Fibroblast of upper back skin (primary cell): ENCODE data around the gene CAST.
"Not testable (repeated sequence)": the region's sequence is repeated elsewhere in the genome, so short reads cannot be mapped to it uniquely, and the experiment has no call there.

Experiments used
- DNase-seq: peaks from one replicate; pipeline ENCODE4 v3.0.0-alpha.2; 2013

CAST gene, protein sequence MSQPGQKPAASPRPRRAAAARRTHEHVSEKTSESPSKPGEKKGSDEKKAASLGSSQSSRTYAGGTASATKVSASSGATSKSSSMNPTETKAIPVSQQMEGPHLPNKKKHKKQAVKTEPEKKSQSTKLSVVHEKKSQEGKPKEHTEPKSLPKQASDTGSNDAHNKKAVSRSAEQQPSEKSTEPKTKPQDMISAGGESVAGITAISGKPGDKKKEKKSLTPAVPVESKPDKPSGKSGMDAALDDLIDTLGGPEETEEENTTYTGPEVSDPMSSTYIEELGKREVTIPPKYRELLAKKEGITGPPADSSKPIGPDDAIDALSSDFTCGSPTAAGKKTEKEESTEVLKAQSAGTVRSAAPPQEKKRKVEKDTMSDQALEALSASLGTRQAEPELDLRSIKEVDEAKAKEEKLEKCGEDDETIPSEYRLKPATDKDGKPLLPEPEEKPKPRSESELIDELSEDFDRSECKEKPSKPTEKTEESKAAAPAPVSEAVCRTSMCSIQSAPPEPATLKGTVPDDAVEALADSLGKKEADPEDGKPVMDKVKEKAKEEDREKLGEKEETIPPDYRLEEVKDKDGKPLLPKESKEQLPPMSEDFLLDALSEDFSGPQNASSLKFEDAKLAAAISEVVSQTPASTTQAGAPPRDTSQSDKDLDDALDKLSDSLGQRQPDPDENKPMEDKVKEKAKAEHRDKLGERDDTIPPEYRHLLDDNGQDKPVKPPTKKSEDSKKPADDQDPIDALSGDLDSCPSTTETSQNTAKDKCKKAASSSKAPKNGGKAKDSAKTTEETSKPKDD

DNA sequence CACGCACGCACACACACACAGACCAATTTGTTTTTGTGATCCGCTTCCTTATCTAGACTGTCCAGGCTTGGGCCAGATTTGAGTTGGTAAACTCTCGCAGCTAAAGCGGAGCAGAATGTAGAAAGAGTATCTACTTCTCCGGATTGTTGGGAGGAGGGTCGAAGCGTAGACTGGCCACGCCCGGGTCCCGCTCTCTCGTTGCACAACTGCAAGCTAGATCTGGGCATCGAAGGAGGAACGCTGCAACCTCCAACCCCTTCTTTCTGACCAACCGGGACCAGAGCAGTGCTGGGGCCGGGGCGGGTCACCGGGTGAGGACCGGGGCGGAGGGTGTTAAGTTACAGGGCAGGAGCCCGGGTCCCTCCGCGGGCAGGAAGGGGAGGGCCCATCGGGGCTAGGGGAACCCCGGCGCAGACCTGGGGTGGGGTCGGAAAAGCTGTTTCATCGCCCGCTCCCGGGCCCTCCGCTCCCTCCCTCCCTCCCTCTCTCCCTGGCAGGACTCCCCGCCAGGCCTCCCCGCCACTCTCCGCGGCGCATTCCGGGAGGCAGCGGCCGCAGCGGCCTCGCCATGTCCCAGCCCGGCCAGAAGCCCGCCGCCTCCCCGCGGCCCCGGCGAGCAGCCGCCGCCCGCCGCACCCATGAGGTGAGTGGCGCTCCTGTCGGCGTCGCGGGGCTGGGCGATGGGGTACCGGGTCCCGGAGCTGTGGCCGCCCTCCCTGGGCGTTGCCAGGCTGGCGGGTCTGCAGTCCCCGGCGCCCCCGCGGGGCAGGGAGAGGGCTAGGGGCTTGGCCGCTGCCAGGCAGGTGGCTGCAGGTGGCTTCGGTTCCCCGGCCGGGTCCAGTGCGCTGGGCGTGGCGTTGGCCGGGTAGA is at the start of gene CAST:
Gene CAST (plus strand): TSS at position 522 of the 870 bp plus-strand sequence. CDS start 47 bp downstream, at position 569.
- peak; percentile 80 for DNase-seq

DNA sequence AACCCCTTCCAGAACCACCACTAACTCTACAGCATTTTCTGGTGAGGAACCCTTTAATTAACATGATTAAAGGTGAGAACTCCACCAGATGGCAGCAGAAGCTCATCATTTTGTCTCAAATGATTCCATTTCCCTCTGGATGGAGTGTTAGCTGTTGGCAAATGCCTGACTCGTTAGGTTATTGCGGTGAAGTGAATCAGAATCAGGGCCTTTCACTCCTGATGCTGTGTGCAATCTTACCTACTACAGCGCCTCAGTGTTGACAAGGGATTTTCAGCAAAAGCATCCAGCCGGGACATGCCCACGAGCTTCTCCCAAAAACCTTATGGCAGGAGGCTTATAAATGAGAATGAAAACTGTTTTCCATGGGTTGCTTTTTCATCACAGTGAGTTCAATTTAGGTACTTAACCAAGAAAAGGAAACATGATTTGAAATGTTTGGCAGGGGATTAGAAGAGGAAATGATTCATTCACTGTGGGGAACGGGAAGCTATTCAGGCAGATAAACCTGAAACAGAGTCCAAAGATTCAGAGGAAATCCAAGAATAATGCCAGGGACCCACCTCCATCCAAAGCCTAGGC is 48.0 kb upstream of the CAST start:
- DNase-seq: peak; percentile 94

DNA sequence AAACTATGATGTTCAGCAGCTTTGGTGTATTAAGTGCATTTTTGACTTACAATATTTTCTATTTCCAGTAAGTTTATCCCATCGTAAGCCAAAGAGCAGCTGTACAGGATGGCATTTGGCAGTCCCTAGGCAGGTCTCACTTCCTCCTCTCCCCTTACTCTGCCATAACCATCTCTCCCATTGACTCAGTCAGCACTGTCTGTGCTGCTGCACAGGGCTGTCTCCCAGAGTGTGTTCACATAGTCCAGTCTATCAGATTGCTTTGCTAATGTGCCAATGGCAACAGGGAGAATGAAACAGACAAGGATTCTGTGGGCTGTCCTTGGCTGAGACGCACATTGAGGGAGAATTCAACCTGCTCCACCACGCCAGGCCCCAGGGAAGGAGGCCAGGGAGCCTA is 47.0 kb upstream of the CAST start:
- DNase-seq: no peak

DNA sequence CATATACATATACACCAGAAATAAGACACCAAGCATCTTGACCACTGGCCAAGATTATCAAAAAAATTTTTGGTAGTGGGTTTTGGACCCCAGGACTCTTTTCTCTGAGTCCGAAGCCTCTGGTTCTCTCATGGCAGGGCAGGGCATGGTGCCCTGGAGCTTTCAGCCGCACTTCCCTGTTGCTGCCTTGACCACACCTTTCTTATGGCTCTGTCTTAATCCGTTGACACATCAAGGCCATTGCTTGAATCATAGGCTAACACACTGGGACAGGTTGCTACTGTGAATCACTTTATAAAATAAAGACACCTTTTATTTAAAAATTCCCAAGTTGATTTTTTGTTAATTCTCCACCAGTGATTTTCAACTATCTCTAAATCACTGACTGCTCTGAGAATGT is 45.4 kb upstream of the CAST start:
- no peak for DNase-seq

DNA sequence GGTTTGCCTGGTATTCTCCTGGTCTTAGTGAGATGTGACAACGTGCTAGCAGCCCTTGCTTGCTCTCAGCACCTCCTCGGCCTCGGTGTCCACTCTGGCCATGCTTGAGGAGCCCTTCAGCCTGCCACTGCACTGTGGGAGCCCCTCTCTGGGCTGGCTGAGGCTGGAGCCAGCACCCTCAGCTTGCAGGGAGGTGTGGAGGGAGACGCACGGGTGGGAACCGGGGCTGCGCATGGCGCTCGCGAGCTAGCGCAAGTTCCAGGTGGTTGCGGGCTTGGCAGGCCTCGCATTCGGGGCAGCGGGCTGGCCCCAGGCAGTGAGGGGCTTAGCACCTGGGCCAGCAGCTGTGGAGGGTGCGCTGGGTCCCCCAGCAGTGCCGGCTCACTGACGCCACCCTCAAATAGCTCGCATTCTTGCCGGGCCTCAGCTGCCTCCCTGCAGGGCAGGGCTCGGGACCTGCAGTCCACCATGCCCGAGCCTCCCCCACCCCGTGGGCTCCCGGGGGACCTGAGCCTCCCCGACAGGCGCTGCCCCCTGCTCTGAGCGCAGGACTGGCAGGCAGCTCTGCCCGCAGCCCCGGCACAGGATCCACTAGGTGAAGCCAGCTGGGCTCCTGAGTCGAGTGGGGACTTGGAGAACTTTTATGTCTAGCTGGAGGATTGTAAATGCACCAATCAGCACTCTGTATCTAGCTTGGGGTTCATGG is 43.7 kb upstream of the CAST start:
- not testable (repeated sequence) for DNase-seq

DNA sequence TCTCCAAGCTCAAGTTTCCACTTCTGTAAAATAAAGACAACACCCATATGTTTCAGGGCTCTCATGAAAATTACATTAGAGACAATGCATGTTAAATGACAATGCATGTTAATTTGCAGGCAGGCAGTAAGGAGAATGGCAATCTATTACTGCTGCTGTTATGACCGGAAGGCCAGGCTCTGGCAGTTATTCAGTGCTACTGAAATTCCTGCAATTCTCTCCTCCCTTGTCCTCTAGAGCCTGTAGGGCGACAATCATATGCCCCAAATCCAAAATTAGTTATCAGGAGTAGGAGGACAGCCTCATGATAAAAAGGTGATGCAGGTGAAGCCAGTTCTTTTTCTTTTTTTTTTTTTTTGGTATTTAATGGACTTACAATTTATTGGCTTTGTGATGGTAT is 42.2 kb upstream of the CAST start:
- DNase-seq: no peak

DNA sequence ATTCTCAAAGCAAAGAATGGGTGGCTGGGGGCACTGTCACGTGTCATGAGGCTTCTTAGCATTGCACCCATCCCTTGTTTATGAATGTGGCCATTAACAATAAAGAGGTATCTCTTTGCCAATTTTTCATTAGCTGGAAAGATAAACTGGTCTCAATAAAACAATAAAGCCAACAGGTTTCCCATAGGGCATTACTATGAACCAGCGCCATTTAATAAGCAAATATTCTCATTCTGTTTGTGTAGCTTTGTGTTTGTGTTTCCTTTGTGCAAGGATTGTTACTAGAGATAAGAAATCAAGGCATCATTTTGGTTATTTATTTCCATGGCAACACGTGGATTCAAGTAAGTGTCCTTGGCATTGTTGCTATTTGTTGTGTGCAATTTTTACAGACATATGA is 37.6 kb upstream of the CAST start:
- DNase-seq: no peak

DNA sequence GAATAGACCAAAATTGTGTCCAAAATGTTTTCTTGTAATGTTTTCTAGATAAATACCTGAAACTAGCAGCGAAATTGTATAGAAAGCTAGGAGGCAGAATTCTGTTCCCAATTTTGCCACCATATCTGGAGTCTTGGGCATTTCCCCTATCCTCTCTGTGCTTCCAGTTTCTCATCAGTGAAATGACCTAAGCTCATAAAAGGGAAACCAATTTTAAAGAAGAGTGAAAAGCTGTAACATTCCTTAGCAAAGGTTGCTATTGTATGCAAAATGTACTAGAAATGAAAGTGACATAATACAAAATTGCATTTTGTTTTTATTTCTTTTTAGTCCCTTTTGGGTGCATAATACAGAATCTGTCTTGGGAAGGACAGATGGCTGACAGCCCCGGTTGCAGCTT is 36.8 kb upstream of the CAST start:
- DNase-seq: no peak

DNA sequence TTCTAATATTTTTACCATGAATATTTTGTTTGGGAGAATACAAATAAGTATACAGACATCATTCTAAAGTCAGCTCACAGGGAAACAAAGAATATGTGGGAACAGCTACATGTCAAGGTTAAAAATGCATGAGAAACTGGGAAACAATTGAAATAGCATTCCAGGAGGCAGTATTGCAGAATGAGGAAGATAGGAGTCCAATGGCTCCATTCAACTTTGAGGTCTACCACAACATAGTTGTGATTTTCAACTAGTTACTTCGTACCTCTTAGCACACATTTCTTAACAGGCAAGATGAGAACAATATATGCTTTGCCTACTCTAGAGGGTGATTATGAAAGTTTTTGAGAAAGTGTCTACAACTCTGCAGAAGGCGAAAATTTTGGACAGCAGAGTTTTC is 35.2 kb upstream of the CAST start:
- peak; percentile 95 for DNase-seq

DNA sequence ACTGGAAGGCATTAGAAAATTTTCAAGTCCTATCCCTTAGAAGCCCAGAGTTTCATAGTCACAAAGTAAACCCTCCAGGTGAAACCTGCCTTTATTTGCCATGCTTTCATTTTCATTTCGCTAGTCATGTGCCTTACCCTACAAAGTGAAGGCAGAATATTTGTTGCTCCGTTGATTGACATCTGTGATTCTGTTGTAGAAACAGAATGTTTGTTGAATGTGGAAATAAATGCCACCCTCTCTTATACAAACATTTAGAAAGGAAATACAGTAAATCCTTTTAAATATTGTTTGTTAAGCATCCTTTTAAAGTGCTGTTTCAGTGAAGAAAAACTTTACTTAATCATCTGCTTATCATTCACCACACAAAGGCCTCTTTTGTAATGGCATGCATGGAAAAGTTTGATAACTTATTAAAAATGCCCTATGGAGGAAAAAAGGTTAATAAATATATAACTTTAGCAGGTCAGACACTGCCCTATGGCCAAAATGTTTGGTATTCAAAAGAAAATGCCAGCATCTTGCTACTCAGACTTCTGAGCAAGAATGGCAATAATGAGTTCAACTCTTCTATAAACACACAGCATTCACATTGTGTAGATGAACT is 34.3 kb upstream of the CAST start:
- DNase-seq: no peak

DNA sequence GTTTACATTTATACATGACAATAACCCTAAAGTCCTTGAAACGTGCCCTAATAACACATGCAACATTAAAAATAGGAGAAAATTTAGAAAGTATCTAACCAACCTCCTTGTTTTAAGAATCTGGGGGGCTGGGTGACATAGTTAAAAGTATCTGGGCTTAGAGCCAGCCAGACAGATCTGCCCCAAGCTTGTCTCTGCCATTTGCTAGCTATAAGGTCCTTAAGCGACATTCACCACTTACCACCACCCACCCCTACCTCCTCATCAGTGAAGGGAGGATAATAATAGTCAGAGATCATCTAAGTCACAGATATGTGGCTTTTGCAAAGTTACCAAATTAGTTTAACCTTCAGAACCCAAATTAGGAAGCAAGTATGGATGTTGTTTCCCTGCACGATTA is 33.8 kb upstream of the CAST start:
- DNase-seq: peak; percentile 21

DNA sequence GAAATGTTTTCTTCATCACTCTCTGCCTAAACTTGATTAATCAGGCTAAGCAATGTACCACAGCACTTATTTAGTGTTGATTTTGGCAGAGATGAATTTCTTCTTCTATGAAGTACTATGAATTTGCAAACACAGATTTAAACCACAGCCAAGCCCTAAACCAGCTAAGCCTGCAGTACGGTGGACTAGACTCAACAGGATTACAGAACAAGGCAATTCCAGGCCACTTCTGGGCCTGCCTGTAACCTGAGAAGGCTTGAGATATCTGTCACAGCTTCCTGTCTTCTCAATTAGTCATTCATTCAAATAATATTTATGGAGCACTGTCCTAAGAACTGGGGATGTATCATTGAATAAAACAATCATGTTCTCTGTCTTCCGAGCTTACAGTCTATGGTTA is 32.4 kb upstream of the CAST start:
- peak; percentile 94 for DNase-seq

DNA sequence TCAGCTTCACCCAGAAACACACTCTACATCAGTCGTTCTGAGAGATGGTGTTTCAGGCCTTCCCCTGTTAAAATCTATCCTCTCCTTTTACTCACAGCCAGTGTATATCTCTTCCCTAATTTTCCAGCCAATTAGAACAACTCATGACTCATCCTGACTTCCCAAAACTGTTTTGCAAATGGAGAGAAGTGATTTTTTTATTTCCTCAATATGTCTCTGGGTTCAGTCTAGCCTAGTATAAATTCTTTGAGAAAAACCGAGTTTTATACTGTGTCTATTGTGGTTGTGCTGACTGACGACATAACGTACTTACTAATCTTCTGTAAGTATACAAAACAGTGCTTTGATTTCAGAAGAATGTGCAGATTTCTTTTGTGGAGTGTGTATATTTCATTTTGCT is 28.4 kb upstream of the CAST start:
- no peak for DNase-seq

DNA sequence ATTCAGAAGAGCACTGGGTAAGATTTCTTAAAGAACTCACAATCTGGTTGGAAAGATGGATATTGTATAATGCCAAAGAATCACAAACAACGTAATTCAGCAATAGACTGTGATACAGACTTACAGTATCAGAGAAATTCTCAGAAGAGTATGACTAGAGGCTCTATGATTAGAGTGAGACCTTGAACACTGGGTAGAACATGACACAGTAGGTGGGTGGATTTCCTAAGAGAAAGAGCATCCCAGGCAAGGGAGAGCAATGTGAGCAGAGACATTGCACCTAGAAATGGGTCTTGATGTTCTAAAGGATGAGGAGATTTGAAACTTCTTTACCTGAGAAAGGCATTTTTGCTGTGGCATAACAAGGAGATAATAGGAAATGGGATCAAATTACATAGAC is 27.3 kb upstream of the CAST start:
- DNase-seq: no peak

DNA sequence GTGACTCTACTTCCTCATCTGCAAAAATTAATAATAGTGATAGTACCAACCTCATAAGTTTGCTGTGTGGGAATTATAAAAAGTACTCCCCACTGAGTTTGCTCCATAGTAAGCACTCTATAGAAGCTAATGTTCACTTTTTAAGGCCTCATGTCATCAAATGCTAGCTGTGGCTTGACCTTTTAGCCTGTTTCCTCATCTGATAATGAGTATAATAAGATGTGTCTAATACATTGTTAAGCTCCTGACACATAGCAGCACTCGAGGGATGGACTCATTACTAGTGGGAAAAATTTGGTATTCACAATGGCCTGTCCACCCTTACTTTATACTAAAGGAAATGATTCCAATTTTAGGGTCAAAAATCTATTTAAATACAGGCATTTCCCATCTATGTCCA is 26.1 kb upstream of the CAST start:
- DNase-seq: no peak

DNA sequence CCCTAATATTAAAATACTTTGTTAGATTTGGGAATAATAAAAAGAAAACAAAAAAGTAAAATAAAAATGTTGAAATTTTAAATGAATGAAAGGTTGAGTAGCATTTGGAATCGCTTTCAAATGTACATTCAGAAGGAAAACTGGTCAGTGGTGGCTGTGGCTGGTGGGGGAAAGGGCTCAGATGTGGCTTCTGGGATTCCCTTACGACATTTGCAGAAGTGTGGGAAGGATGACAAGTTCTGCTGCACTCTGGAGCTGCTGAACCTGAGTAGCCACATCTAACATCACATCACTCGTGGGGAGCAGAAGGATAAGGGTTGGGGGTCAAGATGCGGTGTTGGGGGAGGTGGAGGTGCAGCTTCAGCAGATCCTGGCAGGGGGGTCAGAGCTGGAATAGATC is 25.6 kb upstream of the CAST start:
- DNase-seq: no peak

DNA sequence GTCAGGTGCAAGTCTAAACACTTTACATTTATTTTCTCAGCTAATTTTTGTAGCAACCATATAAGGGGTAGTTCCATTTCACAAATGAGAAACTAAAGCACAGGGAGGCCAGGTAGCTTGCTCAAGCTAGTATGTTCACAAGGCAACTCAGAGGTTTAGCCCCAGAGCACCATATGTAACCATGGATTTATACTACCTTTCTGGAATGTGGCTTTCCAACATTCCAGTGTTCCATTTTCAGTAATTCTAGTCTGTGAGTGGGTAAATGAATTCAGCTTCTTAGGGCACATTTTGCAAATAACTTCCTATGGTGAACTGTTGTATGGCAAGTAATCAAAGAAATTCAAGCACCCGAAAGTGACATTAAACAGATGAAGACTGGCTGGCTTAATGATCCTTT is 25.0 kb upstream of the CAST start:
- DNase-seq: no peak

DNA sequence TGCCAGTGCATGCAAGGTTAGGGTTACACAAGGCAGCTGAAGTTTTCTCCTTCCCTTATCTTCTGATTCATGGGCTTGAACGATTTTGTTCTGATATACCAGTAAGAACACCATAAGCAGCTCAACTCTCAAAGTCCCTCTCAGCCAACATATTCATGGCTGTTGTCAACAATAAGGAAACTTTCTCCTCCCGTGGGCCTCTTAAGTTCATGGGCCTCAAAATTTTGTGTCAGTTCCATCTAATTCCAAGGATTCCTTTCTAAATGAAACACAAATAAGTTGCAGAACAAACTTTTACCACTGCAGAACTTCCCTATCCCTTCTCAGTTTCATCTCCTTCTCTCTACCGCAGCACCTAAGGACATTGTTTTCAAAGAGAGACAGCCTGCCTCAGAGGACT is 23.6 kb upstream of the CAST start:
- DNase-seq: no peak

DNA sequence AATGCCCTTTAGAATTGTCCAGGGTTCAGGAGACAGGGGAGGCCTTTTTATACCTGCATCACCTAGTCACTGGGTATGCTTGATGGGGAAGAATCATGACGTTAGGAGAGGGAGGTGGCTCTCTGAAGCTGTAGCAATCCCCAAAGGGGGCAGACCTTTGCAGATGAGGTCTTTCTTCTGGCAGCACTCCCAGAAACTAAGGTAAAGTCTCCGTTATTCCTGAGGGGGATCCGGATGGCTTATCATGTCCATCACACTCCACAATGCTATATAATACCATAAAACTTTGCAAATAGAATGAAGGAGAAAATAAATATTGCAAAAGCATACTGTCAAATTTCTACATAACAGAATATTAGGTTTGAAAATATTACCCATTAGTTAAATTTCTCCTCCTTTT is 21.5 kb upstream of the CAST start:
- DNase-seq: no peak

DNA sequence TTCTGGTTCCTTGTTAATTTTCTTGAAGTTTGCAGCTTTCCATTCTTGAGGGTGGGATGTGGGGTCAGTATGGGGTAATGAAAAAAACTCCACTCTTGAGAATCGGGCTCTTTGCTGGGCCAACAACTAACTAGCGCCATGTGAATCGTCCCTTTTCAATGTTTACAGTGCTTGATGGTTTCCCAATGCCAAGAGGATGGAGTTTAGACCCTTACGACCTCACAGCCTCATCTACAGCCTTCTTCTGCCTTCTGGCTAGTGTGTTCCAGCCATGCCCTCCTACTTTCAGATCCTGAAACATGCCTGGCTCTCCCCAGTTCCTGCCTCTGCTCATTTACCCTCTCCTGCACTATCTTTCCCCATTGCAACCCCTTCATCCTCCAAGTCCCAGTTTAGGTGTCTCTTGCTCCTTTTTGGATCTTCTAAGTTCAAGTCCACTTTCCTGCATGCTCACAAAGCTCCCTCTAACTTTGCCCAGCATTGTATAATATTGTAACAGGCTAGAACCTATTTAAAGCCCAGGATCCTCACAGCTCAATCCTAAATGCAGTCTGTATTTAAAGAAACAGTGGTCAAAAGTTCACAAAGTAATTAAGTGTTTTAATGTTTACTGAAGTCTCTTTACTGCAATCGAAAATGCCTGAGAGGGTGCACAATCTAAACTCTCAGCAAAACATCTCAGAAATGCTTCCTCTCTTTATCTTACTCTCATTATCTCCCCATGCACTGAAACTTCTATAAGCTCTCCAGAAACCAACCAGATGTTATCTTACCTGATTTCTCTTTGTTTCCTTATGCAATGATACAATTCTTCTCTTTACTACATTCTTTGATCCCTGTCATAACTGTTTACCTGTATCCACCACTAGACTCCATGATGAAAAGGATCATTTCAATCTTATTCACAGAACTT is 20.6 kb upstream of the CAST start:
- DNase-seq: no peak

DNA sequence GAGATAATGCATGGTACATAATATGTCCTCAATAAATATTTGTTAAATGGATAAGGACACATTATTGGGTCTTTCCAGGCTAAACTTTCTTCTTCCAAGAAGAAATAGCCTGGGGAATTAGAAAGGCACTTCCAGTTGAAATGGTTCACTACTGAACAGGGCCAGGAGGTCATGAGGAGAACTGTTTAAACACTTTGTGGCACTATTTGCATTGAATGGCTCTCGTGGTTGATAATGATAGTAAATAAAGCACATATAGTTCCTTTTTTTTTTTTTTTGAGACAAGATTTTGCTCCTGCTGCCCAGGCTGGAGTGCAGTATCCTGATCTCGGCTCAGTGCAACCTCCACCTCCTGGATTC is 19.9 kb upstream of the CAST start:
- DNase-seq: no peak
